Suprapubic skin (tissue), 4 donors: ENCODE measurements around the gene SIDT1.

ENCODE experiments used
- EP300 ChIP-seq: sonication (generic); formaldehyde crosslinking; IDR thresholded peaks from one replicate; pipeline ENCODE4 v1.6.1; 2017; ENCODE audit warnings: antibody characterized with exemption
- POLR2A ChIP-seq, 2 donors: fragments of 450-650 bp; IDR thresholded peaks; one replicate each; pipeline ENCODE4 v1.6.1; 2017; ENCODE audit warnings: antibody characterized with exemption in 2 of 2, mild to moderate bottlenecking in 2 of 2, moderate library complexity in 2 of 2
- POLR2AphosphoS5 ChIP-seq, 3 donors: sonication (generic); formaldehyde crosslinking; IDR thresholded peaks; one replicate each; pipeline ENCODE4 v1.6.1; 2017; ENCODE audit warnings: antibody characterized with exemption in 3 of 3
- TF ChIP-seq, protein P1 (sequence below), 2 donors: fragments of 200-600 bp in 1 of 2; fragments of 450-650 bp in 1 of 2; sonication (generic) in 1 of 2; IDR thresholded peaks; one replicate each; pipeline ENCODE4 v1.5.1; 2016 to 2019; ENCODE audit warnings: antibody characterized with exemption in 2 of 2, mild to moderate bottlenecking in 1 of 2, moderate library complexity in 1 of 2

- TF ChIP-seq POLR2AphosphoS5 (IDR thresholded peaks at IDR 0.05) = no peak
- TF ChIP-seq, protein P1, sequence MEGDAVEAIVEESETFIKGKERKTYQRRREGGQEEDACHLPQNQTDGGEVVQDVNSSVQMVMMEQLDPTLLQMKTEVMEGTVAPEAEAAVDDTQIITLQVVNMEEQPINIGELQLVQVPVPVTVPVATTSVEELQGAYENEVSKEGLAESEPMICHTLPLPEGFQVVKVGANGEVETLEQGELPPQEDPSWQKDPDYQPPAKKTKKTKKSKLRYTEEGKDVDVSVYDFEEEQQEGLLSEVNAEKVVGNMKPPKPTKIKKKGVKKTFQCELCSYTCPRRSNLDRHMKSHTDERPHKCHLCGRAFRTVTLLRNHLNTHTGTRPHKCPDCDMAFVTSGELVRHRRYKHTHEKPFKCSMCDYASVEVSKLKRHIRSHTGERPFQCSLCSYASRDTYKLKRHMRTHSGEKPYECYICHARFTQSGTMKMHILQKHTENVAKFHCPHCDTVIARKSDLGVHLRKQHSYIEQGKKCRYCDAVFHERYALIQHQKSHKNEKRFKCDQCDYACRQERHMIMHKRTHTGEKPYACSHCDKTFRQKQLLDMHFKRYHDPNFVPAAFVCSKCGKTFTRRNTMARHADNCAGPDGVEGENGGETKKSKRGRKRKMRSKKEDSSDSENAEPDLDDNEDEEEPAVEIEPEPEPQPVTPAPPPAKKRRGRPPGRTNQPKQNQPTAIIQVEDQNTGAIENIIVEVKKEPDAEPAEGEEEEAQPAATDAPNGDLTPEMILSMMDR (IDR thresholded peaks at IDR 0.05) = no peak
- TF ChIP-seq POLR2A (IDR thresholded peaks at IDR 0.05) = no peak
- no peak for TF ChIP-seq EP300
These were observed 26.7 kb downstream of the SIDT1 start for GRCh38 chr3:113559009-113559408.
